H9 (cell line): Measurements from ENCODE around the gene BCORL1. TPM values are rescaled to one million over a fixed set of nuclear protein-coding genes. Genes with fewer than 3 reads are reported as not detected.

Experiments
- DNase-seq: peaks from one replicate; pipeline ENCODE4 v3.0.0-alpha.2; 2017
- H2AFZ ChIP-seq: one replicate; pipeline ENCODE4 v1.6.1; 2013; ENCODE audit warnings: mild to moderate bottlenecking, low read length, control low read depth, moderate library complexity
- H2AK5ac ChIP-seq: 2 replicates; pipeline ENCODE4 v1.6.1; 2013; ENCODE audit warnings: low read length, control low read depth, mixed read lengths; ENCODE audit not compliant: insufficient read length
- H2BK120ac ChIP-seq: one replicate; pipeline ENCODE4 v1.6.1; 2013; ENCODE audit warnings: low read depth, mild to moderate bottlenecking, low read length, control low read depth, inconsistent platforms; ENCODE audit not compliant: poor library complexity, severe bottlenecking
- H2BK12ac ChIP-seq: 2 replicates; pipeline ENCODE4 v1.6.1; 2013; ENCODE audit warnings: low read length, control low read depth, mixed read lengths, low read depth; ENCODE audit not compliant: insufficient read length
- H2BK15ac ChIP-seq: 2 replicates; pipeline ENCODE4 v1.6.1; 2013; ENCODE audit warnings: low read depth, low read length, control low read depth
- H2BK20ac ChIP-seq: one replicate; pipeline ENCODE4 v1.6.1; 2013; ENCODE audit warnings: low read depth, mild to moderate bottlenecking, low read length, control low read depth, inconsistent platforms; ENCODE audit not compliant: poor library complexity, severe bottlenecking
- H2BK5ac ChIP-seq: 2 replicates; pipeline ENCODE4 v1.6.1; 2013; ENCODE audit warnings: low read length, control low read depth, mixed read lengths; ENCODE audit not compliant: insufficient read length
- H3K14ac ChIP-seq: 2 replicates; pipeline ENCODE4 v1.6.1; 2013; ENCODE audit warnings: low read length, control low read depth; ENCODE audit not compliant: insufficient read depth
- H3K18ac ChIP-seq: 2 replicates; pipeline ENCODE4 v1.6.1; 2013; ENCODE audit warnings: low read depth, mild to moderate bottlenecking, mixed read lengths, low read length, control low read depth; ENCODE audit not compliant: insufficient read length
- H3K23ac ChIP-seq: 2 replicates; pipeline ENCODE4 v1.6.1; 2013; ENCODE audit warnings: low read length, control low read depth, mixed read lengths, low read depth; ENCODE audit not compliant: insufficient read length
- H3K23me2 ChIP-seq: 2 replicates; pipeline ENCODE4 v1.6.1; 2013; ENCODE audit warnings: low read depth, mild to moderate bottlenecking, mixed read lengths, low read length, control low read depth; ENCODE audit not compliant: insufficient read length, poor library complexity, severe bottlenecking
- H3K27ac ChIP-seq: 2 replicates; pipeline ENCODE4 v1.5.1; 2013; ENCODE audit warnings: low read length, control low read depth, mixed read lengths, low read depth; ENCODE audit not compliant: insufficient read length
- H3K27me3 ChIP-seq: 2 replicates; pipeline ENCODE4 v1.6.1; 2013; ENCODE audit warnings: low read length, control low read depth, inconsistent platforms; ENCODE audit not compliant: insufficient read depth
- H3K4ac ChIP-seq: 2 replicates; pipeline ENCODE4 v1.6.1; 2013; ENCODE audit warnings: low read depth, mild to moderate bottlenecking, control low read depth, inconsistent platforms, low read length, moderate library complexity
- H3K4me1 ChIP-seq: 2 replicates; pipeline ENCODE4 v1.6.1; 2013; ENCODE audit warnings: low read length, control low read depth, inconsistent platforms; ENCODE audit not compliant: insufficient read depth
- H3K4me2 ChIP-seq: 2 replicates; pipeline ENCODE4 v1.6.1; 2013; ENCODE audit warnings: low read length, control low read depth, mixed read lengths; ENCODE audit not compliant: insufficient read length, insufficient read depth
- H3K56ac ChIP-seq: 2 replicates; pipeline ENCODE4 v1.6.1; 2013; ENCODE audit warnings: low read depth, mild to moderate bottlenecking, mixed read lengths, low read length, control low read depth; ENCODE audit not compliant: insufficient read length
- H3K79me1 ChIP-seq: 2 replicates; pipeline ENCODE4 v1.6.1; 2013; ENCODE audit warnings: low read depth, mild to moderate bottlenecking, moderate library complexity, low read length, control low read depth, inconsistent platforms; ENCODE audit not compliant: insufficient read depth, poor library complexity, severe bottlenecking
- H3K79me2 ChIP-seq: 2 replicates; pipeline ENCODE4 v1.6.1; 2013; ENCODE audit warnings: low read length, control low read depth, inconsistent platforms; ENCODE audit not compliant: insufficient read depth
- H3K9ac ChIP-seq: 2 replicates; pipeline ENCODE4 v1.6.1; 2013; ENCODE audit warnings: low read length, control low read depth, mixed read lengths; ENCODE audit not compliant: insufficient read length; ENCODE audit errors: extremely low read depth
- H3K9me3 ChIP-seq: one replicate; pipeline ENCODE4 v1.6.1; 2013; ENCODE audit warnings: low read depth, low read length, inconsistent platforms; ENCODE audit not compliant: control insufficient read depth
- H3T11ph ChIP-seq: one replicate; pipeline ENCODE4 v1.6.1; 2013; ENCODE audit warnings: mild to moderate bottlenecking, low read length, control low read depth, inconsistent platforms
- H4K20me1 ChIP-seq: one replicate; pipeline ENCODE4 v1.6.1; 2013; ENCODE audit not compliant: control insufficient read depth, insufficient read length, insufficient read depth
- H4K5ac ChIP-seq: 2 replicates; pipeline ENCODE4 v1.6.1; 2013; ENCODE audit warnings: low read depth, mild to moderate bottlenecking, mixed read lengths, low read length, control low read depth; ENCODE audit not compliant: insufficient read length
- H4K8ac ChIP-seq: replicated peaks from 2 replicates; pipeline ENCODE4 v1.6.1; 2013; ENCODE audit warnings: low read length, control low read depth, mixed read lengths, low read depth; ENCODE audit not compliant: insufficient read length
- H4K91ac ChIP-seq: 2 replicates; pipeline ENCODE4 v1.6.1; 2013; ENCODE audit warnings: low read depth, mild to moderate bottlenecking, moderate library complexity, mixed read lengths, low read length, control low read depth; ENCODE audit not compliant: insufficient read length
- H3K27ac Mint-ChIP-seq, 3 experiments: 2 replicates in 2 of 3; 3 replicates in 1 of 3; pipeline ENCODE4 v1.8.0; 2020 to 2021; ENCODE audit warnings: mixed read lengths in 3 of 3, mild to moderate bottlenecking in 1 of 3, moderate library complexity in 1 of 3
- H3K27me3 Mint-ChIP-seq: 2 replicates; pipeline ENCODE4 v1.8.0; 2021; ENCODE audit warnings: low read depth, mild to moderate bottlenecking, moderate library complexity, mixed read lengths
- H3K36me3 Mint-ChIP-seq, 3 experiments: 2 replicates in 2 of 3; 3 replicates in 1 of 3; pipeline ENCODE4 v1.8.0; 2020 to 2021; ENCODE audit warnings: low read depth in 3 of 3, mixed read lengths in 3 of 3; ENCODE audit not compliant: insufficient read depth in 1 of 3
- H3K4me1 Mint-ChIP-seq, 2 experiments: 2 replicates each; pipeline ENCODE4 v1.8.0; 2020; ENCODE audit warnings: mixed read lengths in 2 of 2
- H3K4me3 Mint-ChIP-seq, 2 experiments: 2 replicates in 1 of 2; 3 replicates in 1 of 2; pipeline ENCODE4 v1.8.0; 2020 to 2021; ENCODE audit warnings: mild to moderate bottlenecking in 2 of 2, mixed read lengths in 2 of 2, moderate library complexity in 1 of 2
- H3K9me3 Mint-ChIP-seq, 2 experiments: 2 replicates in 1 of 2; 3 replicates in 1 of 2; pipeline ENCODE4 v1.8.0; 2020; ENCODE audit warnings: mild to moderate bottlenecking in 2 of 2, mixed read lengths in 2 of 2, moderate library complexity in 1 of 2
- WGBS: extraction: QIAGEN DNeasy Blood & Tissue Kit; methylation state at CpG from one replicate; pipeline ENCODE4 v1.1.7; 2013; ENCODE audit warnings: missing lambda C conversion rate, low lambda C conversion rate, mixed read lengths; ENCODE audit not compliant: insufficient read length; ENCODE audit errors: extremely low coverage; 5-methylcytosine and 5-hydroxymethylcytosine counted together
- total RNA-seq: library from RNA; stranded (reverse); gene quantifications from 2 replicates; pipeline ENCODE4 v1.2.1, GENCODE V29; 2021
- TF ChIP-seq, protein P1 (sequence below): fragments of 200-600 bp; sonication (generic); conservative IDR thresholded peaks from 3 replicates; pipeline ENCODE4 v1.8.0; 2021; ENCODE audit warnings: antibody characterized with exemption, mild to moderate bottlenecking

The BCORL1 gene
- total RNA-seq, 1 experiment from 2014 or later: 6.1 TPM

GRCh38 chrX:130024127-130024526, 41.7 kb downstream of the BCORL1 start:
- Histone ChIP-seq H2BK5ac (no peak overlapping the region), H2BK15ac (no peak overlapping the region), H4K20me1 (no peaks in the 10 kb centered on the region), H3K27ac (no peak overlapping the region), H3K14ac (no peak overlapping the region), H2AK5ac (no peak overlapping the region), H2BK12ac (no peak overlapping the region), H4K8ac (no peak overlapping the region), H4K91ac (no peak overlapping the region), H3K27me3 (no peaks in the 10 kb centered on the region), H2BK20ac (no peak overlapping the region), H3K79me2 (no peaks in the 10 kb centered on the region), H3K23me2 (no peaks in the 10 kb centered on the region), H4K5ac (no peak overlapping the region), H3K9me3 (peaks cover 15% of the 10 kb centered on the region), H3K4me1 (no peaks in the 10 kb centered on the region), H3K9ac (no peak overlapping the region), H3K79me1 (no peaks in the 10 kb centered on the region), H3K4ac (no peak overlapping the region), H3K56ac (no peak overlapping the region), H3K18ac (no peak overlapping the region), H2BK120ac (no peak overlapping the region), H3T11ph (no peak overlapping the region), H2AFZ (no peak overlapping the region), H3K4me2 (no peak overlapping the region), H3K23ac (no peak overlapping the region)
- Mint-ChIP-seq H3K27ac (peak overlapping the region in 1 of 3 experiments; percentile 42; a peak in 1 of 7 replicates), H3K27me3 (no peaks in the 10 kb centered on the region; the same call in none of the 2 replicates), H3K9me3 (peaks cover 0 to 82% of the 10 kb centered on the region in 2 experiments; a peak in 3 of 5 replicates), H3K4me1 (peaks cover 4% of the 10 kb centered on the region in 2 experiments), H3K4me3 (peak overlapping the region in 1 of 2 experiments; percentile 52; a peak in 2 of 5 replicates), H3K36me3 (peaks cover 6 to 43% (median 12%) of the 10 kb centered on the region in 3 experiments; a peak in 6 of 7 replicates)
- TF ChIP-seq, protein P1, sequence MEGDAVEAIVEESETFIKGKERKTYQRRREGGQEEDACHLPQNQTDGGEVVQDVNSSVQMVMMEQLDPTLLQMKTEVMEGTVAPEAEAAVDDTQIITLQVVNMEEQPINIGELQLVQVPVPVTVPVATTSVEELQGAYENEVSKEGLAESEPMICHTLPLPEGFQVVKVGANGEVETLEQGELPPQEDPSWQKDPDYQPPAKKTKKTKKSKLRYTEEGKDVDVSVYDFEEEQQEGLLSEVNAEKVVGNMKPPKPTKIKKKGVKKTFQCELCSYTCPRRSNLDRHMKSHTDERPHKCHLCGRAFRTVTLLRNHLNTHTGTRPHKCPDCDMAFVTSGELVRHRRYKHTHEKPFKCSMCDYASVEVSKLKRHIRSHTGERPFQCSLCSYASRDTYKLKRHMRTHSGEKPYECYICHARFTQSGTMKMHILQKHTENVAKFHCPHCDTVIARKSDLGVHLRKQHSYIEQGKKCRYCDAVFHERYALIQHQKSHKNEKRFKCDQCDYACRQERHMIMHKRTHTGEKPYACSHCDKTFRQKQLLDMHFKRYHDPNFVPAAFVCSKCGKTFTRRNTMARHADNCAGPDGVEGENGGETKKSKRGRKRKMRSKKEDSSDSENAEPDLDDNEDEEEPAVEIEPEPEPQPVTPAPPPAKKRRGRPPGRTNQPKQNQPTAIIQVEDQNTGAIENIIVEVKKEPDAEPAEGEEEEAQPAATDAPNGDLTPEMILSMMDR: no peak
- peak; percentile 91 for DNase-seq
- WGBS: no CpG with 5 or more reads among the region's 9 CpGs
